Measurements from ENCODE around the gene NARS2.

Gene NARS2

DNA sequence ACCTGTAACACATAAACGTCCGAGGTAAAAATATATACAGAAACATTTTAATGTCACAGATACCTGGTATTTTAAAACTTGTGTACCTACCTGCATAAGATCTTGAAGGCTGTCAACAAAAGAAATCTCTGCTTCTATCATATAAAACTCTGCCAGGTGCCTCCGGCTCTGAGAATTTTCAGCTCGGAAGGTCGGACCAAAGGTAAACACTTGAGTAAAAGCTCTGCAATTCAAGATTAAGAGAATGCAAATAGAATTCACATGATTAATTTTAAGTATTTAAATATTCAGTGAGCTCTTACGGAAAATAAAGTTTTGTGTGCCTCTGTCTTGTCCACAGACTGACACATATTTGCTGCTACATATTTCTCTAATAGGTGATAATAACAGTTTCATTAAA is 81.7 kb downstream of the NARS2 start:
- no peaks in the 10 kb centered on the region for H3K27me3 ChIP-seq (replicated peaks; ENCODE audit: control insufficient read depth, insufficient read depth, low read length)
- no peak overlapping the region for H3K4me3 ChIP-seq (replicated peaks; ENCODE audit: low read depth, low read length)
- DNase-seq (ENCODE audit: extremely low read depth, insufficient read length): no peak
- TF ChIP-seq, protein P1, sequence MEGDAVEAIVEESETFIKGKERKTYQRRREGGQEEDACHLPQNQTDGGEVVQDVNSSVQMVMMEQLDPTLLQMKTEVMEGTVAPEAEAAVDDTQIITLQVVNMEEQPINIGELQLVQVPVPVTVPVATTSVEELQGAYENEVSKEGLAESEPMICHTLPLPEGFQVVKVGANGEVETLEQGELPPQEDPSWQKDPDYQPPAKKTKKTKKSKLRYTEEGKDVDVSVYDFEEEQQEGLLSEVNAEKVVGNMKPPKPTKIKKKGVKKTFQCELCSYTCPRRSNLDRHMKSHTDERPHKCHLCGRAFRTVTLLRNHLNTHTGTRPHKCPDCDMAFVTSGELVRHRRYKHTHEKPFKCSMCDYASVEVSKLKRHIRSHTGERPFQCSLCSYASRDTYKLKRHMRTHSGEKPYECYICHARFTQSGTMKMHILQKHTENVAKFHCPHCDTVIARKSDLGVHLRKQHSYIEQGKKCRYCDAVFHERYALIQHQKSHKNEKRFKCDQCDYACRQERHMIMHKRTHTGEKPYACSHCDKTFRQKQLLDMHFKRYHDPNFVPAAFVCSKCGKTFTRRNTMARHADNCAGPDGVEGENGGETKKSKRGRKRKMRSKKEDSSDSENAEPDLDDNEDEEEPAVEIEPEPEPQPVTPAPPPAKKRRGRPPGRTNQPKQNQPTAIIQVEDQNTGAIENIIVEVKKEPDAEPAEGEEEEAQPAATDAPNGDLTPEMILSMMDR (IDR thresholded peaks at IDR 0.05; ENCODE audit: insufficient read depth, low read length, poor library complexity, severe bottlenecking): no peak
- H3K36me3 ChIP-seq (ENCODE audit: control insufficient read depth, insufficient read depth, low read length): no peaks in the 10 kb centered on the region

GRCh38 chr11:78489184-78489583 is 85.5 kb downstream of the NARS2 start:
- Histone ChIP-seq H3K4me3 (replicated peaks; ENCODE audit: low read depth, low read length) (no peak overlapping the region), H3K27me3 (replicated peaks; ENCODE audit: control insufficient read depth, insufficient read depth, low read length) (no peaks in the 10 kb centered on the region), H3K36me3 (ENCODE audit: control insufficient read depth, insufficient read depth, low read length) (no peaks in the 10 kb centered on the region)
- TF ChIP-seq, protein P1 (IDR thresholded peaks at IDR 0.05; ENCODE audit: insufficient read depth, low read length, poor library complexity, severe bottlenecking): no peak
- no peak for DNase-seq (ENCODE audit: extremely low read depth, insufficient read length)

DNA sequence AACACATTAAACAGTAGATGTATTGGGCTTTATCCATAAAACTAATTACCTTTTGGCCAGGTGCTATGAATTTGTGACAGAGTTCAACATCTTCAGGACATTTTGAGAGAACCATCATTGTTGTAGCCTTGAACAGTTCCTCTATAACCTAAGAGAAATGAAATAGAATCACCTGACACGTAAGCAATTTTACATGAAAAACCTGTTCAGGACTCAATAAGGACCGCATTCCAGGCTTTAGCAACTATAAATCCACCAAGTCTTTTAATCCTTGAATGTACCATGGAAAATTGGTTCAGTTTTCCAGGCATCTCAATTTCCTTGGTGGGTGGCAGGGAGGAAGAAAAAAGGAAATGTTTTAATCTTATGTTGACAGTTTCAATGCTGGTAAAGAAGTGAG is 96.1 kb downstream of the NARS2 start:
- Histone ChIP-seq H3K4me3 (replicated peaks; ENCODE audit: low read depth, low read length) (no peak overlapping the region), H3K27me3 (replicated peaks; ENCODE audit: control insufficient read depth, insufficient read depth, low read length) (no peaks in the 10 kb centered on the region), H3K36me3 (ENCODE audit: control insufficient read depth, insufficient read depth, low read length) (peaks cover 1% of the 10 kb centered on the region; the same call in 1 of the 2 replicates)
- DNase-seq (ENCODE audit: extremely low read depth, insufficient read length): no peak
- TF ChIP-seq, protein P1 (IDR thresholded peaks at IDR 0.05; ENCODE audit: insufficient read depth, low read length, poor library complexity, severe bottlenecking): no peak

DNA sequence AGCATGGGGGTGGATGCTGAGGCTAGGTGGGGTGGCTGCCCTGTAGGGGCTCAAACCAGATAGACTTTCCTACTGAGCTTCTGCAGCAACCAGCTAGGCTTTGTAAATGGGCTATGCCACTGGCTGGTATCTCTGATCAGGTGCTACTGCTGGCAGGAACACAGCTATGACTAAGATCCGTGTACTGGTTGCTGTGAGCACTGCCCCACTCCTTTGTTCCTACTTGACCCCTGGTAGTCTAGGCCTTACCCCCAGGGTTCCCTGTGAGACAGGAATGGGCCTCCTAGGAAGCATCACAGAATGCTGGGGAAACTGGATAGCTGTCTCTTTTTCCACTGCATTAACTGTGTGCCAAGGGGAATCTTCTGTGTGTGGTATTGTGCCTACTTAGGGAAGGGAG is 98.6 kb downstream of the NARS2 start:
- TF ChIP-seq, protein P1 (IDR thresholded peaks at IDR 0.05; ENCODE audit: insufficient read depth, low read length, poor library complexity, severe bottlenecking): no peak
- no peak overlapping the region for H3K4me3 ChIP-seq (replicated peaks; ENCODE audit: low read depth, low read length)
- no peaks in the 10 kb centered on the region for H3K27me3 ChIP-seq (replicated peaks; ENCODE audit: control insufficient read depth, insufficient read depth, low read length)
- peaks cover 1% of the 10 kb centered on the region; the same call in 1 of the 2 replicates for H3K36me3 ChIP-seq (ENCODE audit: control insufficient read depth, insufficient read depth, low read length)
- no peak for DNase-seq (ENCODE audit: extremely low read depth, insufficient read length)

DNA sequence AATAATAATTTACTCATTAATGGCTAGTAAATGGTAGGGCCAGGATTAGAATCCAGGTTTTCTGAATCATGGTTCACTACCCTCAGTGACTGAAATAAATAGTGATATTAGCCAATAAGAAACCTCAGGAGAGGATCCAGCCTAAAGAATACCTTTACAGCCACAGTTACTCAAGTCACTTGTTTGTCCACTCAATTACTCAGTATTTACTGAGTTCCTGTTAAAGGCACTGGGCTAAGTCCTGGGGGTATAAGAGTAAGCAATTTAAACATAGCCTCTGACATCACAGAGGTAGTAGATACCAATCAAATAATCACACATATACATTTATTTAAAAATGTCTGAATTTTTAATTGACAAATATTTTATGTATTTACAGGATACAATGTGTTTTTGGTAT is 100.2 kb downstream of the NARS2 start:
- TF ChIP-seq, protein P1 (IDR thresholded peaks at IDR 0.05; ENCODE audit: insufficient read depth, low read length, poor library complexity, severe bottlenecking): no peak
- H3K27me3 ChIP-seq (replicated peaks; ENCODE audit: control insufficient read depth, insufficient read depth, low read length): no peaks in the 10 kb centered on the region
- no peak overlapping the region for H3K4me3 ChIP-seq (replicated peaks; ENCODE audit: low read depth, low read length)
- DNase-seq (ENCODE audit: extremely low read depth, insufficient read length): no peak
- H3K36me3 ChIP-seq (ENCODE audit: control insufficient read depth, insufficient read depth, low read length): peaks cover 1% of the 10 kb centered on the region; the same call in 1 of the 2 replicates

DNA sequence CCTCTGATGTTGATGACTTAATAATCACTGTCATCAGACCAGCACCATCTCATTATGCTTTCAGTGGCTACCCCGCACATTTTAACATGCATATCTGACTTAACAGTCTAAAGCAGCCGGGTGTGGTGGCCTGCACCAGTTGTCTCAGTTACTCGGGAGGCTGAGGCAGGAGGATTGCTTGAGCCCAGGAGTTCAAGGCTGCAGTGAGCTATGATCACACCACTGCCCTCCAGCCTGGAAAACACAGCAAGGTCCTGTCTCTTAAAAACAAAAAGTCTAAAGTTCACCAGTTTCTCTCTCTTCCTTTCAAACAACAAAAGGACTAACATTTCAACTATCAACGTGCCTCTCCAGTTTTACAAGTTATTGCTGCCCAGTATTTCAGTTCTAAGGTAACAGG is 101.8 kb downstream of the NARS2 start:
- no peak overlapping the region for H3K4me3 ChIP-seq (replicated peaks; ENCODE audit: low read depth, low read length)
- H3K36me3 ChIP-seq (ENCODE audit: control insufficient read depth, insufficient read depth, low read length): peaks cover 1% of the 10 kb centered on the region; the same call in 1 of the 2 replicates
- no peaks in the 10 kb centered on the region for H3K27me3 ChIP-seq (replicated peaks; ENCODE audit: control insufficient read depth, insufficient read depth, low read length)
- no peak for DNase-seq (ENCODE audit: extremely low read depth, insufficient read length)
- TF ChIP-seq, protein P1 (IDR thresholded peaks at IDR 0.05; ENCODE audit: insufficient read depth, low read length, poor library complexity, severe bottlenecking): no peak
